GM20000 (cell line): ENCODE results near the gene COBLL1.

Experiments
- DNase-seq: peaks from one replicate; pipeline ENCODE4 v3.0.0; 2012; ENCODE audit warnings: low spot score
- TF ChIP-seq, protein P1 (sequence below): IDR thresholded peaks from 2 replicates; pipeline ENCODE4 v1.5.1; 2012; ENCODE audit warnings: mild to moderate bottlenecking, control low read depth; ENCODE audit errors: extremely low read depth, missing control alignments

COBLL1 gene

DNA sequence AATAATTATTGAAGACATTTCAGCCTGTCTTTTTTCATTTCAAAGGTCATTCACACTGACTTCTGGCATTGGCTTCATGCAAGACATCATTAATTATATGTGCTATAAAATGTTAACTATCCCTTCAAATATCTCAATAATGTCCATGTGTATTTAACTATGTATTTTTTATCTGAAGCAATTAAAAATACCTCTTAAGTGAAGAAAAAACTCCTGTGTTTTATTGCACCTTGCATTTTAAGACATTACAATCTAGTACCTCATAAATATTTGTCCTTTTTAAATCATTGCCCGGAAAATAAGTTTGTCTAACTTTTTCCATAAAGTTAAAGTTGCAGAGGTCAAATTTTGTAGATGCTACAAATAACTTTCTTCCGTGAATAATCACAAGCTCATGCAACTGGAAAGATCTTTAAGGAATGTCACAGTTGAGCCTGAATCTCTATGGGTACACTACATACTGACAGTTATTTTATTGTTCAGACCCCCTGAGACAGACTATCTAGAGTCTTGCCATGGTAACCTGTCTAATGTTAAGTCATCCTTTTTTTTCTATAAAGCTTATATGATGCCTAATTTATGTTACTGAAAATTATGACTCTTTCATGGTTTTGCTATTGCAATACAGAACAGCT is 38.4 kb upstream of the COBLL1 start:
- TF ChIP-seq, protein P1, sequence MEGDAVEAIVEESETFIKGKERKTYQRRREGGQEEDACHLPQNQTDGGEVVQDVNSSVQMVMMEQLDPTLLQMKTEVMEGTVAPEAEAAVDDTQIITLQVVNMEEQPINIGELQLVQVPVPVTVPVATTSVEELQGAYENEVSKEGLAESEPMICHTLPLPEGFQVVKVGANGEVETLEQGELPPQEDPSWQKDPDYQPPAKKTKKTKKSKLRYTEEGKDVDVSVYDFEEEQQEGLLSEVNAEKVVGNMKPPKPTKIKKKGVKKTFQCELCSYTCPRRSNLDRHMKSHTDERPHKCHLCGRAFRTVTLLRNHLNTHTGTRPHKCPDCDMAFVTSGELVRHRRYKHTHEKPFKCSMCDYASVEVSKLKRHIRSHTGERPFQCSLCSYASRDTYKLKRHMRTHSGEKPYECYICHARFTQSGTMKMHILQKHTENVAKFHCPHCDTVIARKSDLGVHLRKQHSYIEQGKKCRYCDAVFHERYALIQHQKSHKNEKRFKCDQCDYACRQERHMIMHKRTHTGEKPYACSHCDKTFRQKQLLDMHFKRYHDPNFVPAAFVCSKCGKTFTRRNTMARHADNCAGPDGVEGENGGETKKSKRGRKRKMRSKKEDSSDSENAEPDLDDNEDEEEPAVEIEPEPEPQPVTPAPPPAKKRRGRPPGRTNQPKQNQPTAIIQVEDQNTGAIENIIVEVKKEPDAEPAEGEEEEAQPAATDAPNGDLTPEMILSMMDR, result no peak
- no peak for DNase-seq

DNA sequence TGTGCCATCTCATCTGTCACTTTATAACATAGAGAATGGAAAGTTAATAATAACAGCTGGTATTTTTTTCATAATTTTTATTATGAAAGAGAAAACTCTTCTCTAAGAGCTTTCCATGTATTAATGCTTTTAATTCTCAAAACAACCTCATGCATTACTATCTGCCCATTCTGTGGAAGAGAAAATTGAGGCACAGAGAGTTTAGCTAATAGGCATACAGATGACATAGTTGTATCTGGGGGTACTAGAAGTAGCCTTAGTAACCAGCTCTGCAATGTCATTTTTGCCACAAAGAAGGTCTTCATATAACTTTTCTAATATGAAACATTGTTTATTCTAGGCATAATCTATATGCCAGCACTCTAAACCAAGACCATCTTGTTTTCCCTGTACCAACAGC is 36.3 kb upstream of the COBLL1 start:
- DNase-seq, result no peak
- TF ChIP-seq, protein P1, result no peak

DNA sequence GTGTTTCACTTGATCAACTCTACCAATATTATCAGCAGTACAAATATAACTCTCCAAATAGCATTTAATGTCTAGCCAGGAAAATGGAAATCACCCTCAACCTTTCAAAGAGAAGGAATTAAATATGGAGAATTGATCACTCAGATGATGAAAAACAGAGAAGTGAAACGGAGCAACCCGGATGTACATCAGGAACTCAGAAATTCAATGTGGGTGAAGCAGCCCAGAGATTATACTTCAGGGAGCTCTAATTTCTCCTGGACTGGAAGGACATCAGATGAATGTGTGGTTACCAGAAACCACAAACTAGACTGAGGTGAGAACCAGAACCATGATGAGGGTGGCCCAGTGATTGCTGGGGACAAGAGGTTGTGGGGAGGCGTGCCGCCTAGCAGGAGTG is 35.5 kb upstream of the COBLL1 start:
- TF ChIP-seq, protein P1, result no peak
- no peak for DNase-seq

DNA sequence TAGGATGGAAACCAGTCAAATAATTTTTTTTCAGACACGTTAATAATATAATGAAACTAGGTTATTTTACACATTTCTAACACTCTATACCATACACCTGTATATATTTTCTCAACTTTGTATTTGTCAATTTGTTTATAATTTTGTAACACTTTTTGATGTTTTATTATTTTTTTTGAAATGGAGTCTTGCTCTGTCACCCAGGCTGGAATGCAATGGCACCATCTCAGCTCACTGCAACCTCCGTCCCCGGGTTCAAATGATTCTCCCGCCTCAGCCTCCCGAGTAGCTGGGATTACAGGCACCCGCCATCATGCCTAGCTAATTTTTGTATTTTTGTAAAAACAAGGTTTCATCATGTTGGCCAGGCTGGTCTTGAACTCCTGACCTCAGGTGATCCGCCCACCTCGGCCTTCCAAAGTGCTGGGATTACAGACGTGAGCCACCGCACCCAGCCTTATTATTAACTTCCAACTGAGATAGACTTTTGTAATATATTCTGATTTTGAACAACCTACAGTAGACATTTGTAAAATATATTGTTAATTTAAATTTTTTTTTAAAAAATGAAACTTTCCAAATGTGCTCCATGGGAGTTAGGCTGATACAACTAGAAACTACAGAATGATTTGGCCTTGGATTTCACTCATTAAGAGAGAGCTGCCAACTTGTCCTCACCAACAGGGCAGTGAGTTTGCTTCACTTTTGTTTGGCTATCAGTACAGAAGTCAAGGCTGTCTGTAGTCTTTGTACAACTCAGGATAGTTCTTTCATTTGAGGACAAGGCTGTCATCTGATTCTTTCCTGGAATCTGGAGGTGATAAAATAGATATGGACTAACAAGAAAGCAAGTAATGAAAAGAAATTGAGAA is 33.9 kb upstream of the COBLL1 start:
- TF ChIP-seq, protein P1, result no peak
- no peak for DNase-seq

DNA sequence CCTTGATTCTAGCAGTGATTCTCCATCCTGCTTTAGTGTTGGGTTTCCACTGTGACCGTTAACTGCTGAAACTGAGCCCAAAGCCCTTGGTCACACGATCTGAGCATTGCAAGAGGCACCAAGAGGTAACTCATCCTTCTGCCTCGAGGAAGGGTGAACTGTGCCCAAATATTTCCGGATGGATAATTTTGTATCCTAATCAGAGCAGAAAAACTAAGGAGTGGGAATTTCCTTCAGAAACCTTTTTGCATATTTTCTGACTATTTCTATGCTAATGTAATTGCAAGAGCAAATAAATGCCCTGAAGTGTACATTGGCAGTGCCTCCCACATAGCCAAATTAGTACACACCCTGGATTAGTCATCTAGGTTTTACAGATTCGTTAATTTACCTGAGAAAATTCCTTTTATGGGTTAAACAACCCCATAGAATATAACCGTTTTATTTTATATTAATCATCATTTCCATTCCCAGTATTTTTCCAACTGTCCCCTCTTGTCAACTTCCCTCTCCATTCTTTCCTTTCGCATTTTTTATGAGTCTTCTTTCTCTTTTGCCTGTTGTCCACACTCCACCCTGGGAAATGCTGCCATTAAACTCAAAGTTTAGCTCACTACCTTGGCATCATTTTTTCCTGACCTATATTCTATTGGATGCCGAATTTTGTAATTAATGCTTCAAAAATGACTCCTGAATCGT is 31.7 kb upstream of the COBLL1 start:
- no peak for DNase-seq

DNA sequence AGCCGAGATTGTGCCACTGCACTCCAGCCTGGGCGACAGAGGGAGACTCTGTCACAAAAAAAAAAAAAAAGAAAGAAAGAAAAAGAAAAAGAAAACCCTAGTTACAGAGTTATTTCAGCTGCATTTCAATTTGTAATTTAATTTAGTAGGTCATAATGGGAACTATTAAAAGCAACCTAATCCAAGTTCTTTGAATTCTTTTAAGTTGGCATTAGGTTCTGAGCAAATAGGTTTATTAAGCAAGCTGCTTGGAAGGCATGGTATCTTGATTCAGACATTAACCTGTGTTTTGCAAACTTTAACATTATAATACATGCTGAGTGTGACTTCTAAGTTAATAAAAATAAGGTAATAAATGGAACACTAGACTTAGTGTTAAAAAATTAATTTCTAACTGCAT is 29.8 kb upstream of the COBLL1 start:
- TF ChIP-seq, protein P1, result no peak
- no peak for DNase-seq

More for the DNA sequence above, 31.7 kb upstream of the COBLL1 start:
- TF ChIP-seq, protein P1, result no peak

DNA sequence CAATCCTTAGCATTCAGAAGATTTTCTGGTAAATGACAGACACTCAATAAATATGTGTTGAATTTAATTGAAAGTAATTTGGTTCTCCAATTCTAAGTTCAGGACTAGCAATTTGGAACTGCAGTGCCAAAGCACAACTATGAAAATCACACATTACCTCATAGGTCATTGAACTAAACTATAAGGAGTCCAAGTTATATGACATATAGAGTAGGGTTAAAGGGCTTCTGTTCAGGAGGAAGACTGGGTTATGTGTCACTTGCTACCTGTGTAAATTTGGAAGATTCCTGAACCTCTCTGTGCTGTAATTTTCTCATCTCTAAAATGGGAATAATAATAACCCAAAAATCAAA is 27.8 kb upstream of the COBLL1 start:
- TF ChIP-seq, protein P1, result no peak
- DNase-seq, result no peak
